Stromal cell of bone marrow (primary cell): ENCODE measurements around the gene TMTC4.
"Not testable (repeated sequence)": the region's sequence is repeated elsewhere in the genome, so short reads cannot be mapped to it uniquely, and the experiment has no call there.

Experiments used
- DNase-seq: peaks from one replicate; pipeline ENCODE4 v3.0.0-alpha.2; 2012; ENCODE audit warnings: low read depth

TMTC4 gene

GRCh38 chr13:100627120-100627519 lies 47.5 kb downstream of the TMTC4 start:
- no peak for DNase-seq

GRCh38 chr13:100625447-100625846 lies 49.1 kb downstream of the TMTC4 start:
- no peak for DNase-seq

DNA sequence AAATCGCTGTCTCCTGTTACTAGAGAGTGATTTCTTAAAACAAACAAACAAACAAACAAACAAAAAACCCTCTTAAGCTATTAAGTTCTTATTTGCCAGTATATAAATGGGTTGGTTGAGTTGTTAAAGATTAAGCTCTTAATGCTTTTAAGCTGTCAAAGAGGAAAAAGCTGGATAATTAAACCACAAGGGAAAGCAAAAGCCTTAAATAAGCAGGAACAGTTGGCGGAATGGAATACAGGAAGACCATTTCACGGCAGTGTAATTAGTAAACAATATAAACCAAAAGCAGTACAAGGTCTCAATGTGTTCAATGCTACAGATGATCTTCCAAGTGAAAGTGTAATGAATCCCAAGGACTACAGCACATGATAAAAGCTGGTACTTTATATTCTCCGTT lies 53.8 kb downstream of the TMTC4 start:
- DNase-seq = no peak

GRCh38 chr13:100619940-100620339 lies 54.7 kb downstream of the TMTC4 start:
- no peak for DNase-seq

DNA sequence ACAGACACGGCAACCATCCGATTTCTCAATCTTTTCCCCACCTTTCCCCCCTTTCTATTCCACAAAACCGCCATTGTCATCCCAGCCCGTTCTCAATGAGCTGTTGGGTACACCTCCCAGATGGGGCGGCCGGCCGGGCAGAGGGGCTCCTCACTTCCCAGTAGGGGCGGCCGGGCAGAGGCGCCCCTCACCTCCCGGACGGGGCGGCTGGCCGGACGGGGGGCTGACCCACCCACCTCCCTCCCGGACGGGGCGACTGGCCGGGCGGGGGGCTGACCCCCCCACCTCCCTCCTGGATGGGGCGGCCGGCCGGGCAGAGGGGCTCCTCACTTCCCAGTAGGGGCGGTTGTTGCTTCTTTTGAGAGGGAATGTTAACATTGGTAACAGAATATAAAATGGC lies 55.7 kb downstream of the TMTC4 start:
- not testable (repeated sequence) for DNase-seq

DNA sequence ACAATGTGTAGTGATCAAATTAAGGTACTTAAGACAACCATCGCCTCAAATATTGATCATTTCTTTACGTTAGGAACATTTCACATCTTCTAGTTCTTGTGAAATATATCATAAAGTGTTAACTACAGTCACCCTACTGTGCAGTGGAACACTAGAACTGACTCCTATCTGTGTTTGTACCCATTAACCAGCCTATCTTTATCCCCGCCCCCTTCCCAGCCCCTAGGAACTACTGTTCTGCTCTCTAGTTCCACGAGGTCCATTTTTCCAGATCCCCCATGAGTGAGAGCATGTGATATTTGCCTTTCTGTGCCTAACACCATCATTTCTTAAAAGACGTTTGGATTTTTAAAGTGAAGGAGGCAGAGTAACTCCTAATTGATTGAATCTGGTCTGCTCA lies 61.6 kb downstream of the TMTC4 start:
- DNase-seq = no peak

DNA sequence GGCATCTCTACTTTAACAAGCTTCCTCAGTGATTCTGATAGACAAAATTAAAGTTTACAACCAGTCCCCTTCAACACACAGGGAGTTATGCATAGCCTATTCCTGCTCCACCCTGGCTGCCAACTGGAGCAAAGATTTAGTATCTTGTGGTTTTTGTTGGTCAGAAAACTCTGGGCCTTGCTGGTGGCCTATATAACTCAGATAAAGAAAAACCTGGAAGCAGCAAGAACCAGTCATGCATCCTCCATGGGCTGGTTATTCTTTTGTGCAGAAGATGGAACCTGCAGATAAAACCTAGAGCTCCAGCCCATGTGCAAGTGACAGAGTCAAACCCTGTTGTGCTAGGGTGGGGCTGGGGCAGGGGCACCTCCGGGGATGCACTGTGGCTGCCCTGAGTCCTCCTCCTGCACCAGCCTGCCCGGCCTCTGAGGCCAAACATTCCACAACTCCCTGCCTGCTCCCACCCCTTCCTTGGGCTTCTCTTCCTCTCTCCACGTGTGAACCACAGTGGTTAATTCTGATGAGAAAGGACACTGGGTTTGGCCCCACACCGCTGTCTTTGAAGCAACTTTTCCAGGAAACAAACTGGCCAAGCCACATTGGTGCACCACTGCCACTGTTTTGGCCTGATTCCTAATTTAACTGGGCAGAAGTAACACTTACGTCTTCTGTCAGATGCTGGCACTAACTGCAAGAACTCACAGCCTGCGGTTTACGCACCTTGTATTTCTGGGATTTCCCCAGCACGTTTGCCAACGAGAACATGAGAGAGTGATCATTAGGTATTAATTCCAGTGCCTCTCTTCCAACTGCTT lies 62.7 kb downstream of the TMTC4 start:
- DNase-seq = no peak

GRCh38 chr13:100610391-100611347 lies 63.9 kb downstream of the TMTC4 start:
- DNase-seq = no peak

DNA sequence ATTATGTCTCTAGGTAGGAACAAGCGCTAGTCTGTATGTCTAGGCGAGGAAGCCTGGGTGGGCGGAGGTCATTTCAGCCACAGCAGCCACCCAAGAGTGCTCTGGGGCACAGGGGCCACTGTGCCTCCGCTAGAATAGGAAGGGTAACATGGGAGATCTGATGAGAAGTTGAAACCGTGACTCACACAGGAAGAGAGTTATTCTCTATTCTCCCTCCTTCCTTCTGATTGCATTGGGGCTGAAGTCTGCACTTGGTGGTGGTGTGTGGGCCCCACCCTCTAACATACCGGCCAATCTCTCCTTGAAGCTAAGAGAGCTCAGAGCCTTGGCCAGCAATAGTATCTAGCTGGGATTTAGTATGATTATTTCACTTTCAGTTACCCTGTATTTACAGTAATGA lies 65.7 kb downstream of the TMTC4 start:
- no peak for DNase-seq

DNA sequence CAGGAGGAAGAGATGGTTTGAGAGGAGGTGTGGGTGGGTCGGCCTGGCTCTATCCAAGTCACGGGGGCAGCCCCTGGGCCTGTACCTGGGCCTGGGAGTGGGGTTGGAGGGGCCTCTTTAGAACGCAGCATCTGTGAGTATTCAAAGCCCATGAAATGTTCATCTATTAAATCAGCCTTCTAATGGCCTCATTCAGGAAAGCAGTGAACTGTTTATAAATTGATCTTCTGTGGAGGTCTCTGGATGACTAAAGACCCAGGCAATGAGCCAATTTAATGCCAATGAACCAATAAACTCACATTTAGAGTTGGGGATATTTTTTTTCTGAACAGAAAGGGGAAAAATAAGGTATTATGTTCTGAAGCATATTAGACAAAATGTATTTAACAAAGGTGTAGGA lies 66.1 kb downstream of the TMTC4 start:
- no peak for DNase-seq

- no peak for DNase-seq
Measured at GRCh38 chr13:100604918-100605710, 69.5 kb downstream of the TMTC4 start.

DNA sequence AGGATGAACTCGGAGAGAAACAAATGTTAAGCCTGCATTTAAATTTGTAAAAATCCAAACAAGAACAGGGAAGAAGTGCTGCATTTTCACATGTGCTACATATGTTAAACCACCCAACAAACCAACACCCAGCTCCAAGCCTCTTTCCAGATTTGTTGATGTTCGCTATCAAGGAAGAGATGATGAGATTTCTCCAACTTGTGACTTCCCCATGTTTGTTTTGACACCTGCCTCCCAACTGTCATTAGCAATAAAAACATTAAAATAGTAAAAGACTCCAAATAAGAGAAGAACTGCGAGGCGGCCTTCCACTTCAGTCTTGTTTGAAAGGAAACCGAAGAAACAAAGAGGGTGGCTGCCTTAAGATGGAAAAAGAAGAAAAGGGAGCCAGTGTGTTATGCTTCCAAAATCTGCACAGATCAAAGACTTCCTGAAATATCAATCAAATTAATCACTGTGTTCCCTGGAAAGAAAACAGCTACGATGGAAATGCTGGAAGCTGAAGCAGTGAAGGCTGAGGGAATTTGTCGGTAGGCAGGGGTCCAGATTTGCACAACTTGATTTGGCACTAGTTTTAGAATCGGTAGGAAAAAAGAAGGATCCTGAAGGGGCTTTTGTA lies 72.0 kb downstream of the TMTC4 start:
- DNase-seq = no peak

DNA sequence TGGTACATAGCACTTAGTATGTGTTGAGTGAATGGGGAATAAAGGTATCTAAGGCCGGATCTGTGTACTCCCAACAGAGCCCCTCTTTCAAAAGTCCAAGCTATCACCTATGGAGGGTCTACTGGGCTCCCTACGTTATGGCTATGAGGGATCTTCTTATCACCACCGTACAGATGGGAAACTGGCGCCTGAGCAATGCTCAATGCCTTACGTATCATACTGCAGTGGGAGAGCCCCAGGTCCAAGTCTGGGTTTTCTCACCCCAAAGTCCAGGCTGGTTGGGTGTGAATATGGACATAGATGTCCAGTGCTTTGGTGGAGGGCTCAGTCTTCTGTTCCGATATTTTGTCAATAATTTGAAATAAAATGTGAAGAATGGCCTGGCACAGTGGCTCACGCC lies 72.9 kb downstream of the TMTC4 start:
- DNase-seq = no peak

- no peak for DNase-seq
Measured at GRCh38 chr13:100600915-100601314, 73.7 kb downstream of the TMTC4 start.

GRCh38 chr13:100600461-100600860 lies 74.1 kb downstream of the TMTC4 start:
- DNase-seq = no peak

DNA sequence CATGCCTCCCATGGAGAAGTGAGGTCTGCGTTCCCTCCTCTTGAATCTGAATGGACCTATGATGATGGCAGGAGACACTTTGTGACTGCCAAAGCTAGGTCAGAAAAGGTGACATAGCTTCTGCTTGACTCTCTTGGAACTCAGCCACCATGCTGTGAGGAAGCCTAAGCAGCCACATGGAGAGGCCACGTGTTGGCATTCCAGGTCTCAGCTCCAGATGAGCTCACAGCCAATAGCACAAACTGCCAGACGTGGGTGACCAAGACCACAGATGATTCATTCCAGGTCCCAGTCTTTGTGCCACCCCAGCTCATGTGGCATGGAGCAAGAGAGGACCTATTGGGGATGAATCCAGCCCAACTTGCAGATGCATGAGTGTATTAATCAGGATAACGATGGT lies 77.3 kb downstream of the TMTC4 start:
- DNase-seq = no peak

DNA sequence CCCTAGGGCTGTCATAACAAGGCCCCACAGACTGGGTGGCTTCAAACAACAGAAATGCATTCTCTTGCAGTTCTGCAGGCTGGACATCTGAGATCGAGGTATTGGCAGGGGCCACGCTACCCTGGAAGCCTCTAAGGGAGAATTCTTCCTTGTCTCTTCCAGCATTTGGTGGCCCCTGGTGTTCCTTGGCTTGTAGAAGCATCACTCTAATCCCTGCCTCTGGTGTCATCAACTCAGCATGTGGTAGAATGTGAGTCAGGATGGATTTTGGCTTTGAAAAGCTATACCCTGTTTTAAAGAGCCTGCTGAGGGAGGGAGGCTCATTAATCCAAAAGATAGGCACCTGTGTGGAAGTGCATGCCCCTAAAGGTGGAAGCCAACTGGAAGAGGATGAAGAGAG lies 78.1 kb downstream of the TMTC4 start:
- DNase-seq = no peak

GRCh38 chr13:100594731-100595130 lies 79.9 kb downstream of the TMTC4 start:
- no peak for DNase-seq

DNA sequence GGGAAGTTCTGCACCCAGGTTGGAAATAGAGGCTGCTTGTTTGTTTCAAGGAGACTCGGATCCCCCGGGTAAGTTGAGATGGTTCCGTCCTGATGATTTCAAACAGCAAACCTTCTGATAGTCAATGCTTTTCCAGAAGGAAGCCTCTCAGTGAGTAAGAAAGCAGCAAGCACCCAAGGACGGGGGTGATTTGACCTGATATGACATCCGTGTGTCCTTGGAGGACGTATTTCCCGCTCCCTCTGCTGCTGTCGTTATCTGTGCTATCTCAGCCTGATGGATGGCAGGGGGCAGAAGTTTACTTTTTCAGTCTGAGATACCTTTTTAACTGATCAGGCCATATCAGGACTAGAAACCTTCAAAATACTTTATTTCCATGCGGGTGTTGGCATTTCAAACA lies 80.3 kb downstream of the TMTC4 start:
- DNase-seq = no peak

GRCh38 chr13:100589178-100589725 lies 85.3 kb downstream of the TMTC4 start:
- no peak for DNase-seq

- DNase-seq = peak; percentile 26
Measured at GRCh38 chr13:100588331-100589177, 86.0 kb downstream of the TMTC4 start, which contains the start of gene GGACT. TSS of gene GGACT (minus strand) at chr13:100588789. CDS start at chr13:100532591, 56,198 bp downstream.
